ENCODE results near the gene KRT79.
"Not testable (repeated sequence)": the region's sequence is repeated elsewhere in the genome, so short reads cannot be mapped to it uniquely, and the experiment has no call there.

Gene KRT79

GRCh38 chr12:52860102-52860823 is 26.2 kb upstream of the KRT79 start:
- no peak for DNase-seq

DNA sequence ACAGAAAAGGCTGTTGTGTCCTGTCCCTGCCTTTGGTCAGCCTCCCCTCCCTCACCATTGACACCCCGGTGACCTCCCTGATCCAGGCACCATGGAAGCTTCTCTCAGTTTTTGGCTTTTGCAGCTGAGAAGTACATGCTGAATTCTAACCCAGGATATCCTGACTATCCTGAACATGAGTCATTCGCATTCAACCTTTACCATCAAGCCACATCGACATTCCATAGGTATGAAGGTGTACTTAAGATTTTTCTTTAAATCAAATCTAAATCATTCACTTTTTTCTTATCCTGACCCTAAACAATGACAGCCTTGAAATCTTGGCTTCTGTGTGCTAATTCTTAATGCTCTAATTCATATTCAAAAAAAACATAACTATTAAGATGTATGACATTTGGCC is 23.4 kb upstream of the KRT79 start:
- DNase-seq = no peak

DNA sequence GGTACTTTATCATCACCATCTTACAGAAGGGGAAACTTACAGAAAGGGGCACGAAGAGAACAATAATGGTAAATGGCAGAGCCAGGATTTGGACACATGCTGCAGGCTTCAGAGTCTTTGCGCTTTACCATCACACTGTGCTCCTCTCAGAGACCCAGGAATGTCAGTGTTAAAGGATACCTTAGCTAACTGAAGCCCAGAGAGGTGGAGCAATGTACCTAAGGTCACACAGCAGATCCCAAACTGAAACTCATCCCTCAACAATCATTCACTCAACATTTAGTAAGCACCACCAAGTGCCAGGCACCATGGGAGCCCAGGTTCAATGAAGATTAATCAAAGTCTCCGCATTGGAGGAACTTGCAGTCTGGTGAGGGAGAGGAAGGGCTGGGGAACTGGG is 22.7 kb upstream of the KRT79 start:
- no peak for DNase-seq

DNA sequence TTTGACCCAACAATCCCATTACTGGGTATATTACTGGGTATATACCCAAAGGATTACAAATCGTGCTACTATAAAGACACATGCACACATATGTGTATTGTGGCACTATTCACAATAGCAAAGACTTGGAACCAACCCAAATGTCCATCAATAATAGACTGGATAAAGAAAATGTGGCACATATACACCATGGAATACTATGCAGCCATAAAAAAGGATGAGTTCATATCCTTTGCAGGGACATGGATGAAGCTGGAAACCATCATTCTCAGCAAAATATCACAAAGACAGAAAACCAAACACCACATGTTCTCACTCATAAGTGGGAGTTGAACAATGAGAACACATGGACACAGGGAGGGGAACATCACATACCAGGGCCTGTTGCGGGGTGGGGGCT is 22.0 kb upstream of the KRT79 start:
- DNase-seq = not testable (repeated sequence)

DNA sequence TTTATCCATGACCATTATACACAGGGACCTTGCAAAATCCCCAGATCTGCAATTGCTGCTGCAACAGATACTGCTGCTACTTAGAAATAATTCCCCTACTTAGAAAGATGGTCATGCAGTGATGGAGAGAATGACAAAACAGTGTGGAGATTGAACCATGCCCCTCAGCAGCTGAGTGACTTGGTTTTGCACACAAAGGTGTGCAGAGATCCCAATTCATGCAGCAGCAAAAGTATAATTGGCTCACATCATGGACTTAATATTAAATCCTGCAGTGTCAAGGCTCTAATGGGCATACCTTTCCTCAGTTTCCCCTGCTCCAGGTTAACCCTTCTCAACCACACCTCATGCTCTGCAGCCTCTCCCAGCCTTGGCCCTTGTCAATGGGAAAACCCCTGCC is 17.7 kb upstream of the KRT79 start:
- DNase-seq = no peak

- no peak for DNase-seq
Observed at GRCh38 chr12:52850681-52851080, 16.6 kb upstream of the KRT79 start.

- DNase-seq = no peak
Observed at GRCh38 chr12:52849511-52849910, 15.4 kb upstream of the KRT79 start.

DNA sequence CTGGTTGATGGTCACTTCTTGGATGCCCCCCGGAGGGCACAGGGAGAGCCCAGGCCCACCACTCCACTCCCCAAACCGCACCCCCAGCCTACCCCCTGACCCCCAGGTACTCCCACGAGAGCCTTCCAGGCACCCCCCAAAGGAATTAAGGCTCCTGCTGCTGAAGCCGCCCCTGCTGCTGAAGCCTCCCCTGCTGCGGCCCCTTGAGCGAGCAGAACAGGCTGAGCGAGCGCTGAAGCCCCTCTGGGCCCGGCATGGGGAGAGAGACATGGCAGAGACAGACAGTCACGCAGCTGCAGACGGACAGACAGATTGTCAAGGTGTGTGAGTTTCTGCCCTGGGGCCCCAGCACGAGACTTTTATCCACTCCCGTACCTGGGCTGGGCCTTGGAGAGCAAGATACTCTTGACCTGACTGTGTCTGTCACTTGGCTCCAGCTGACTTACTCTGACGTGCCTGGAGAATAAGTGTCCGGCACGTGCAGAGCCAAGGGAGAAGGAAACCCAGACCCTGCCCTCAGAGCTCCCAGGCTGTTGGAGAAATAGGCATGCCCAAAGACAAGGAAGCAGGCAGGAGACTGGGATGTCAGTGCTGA is 14.6 kb upstream of the KRT79 start, which contains the start of gene KRT78:
Gene KRT78 (minus strand): TSS at position 334 of the 595 bp plus-strand sequence. CDS start 64 bp downstream, at position 270.
- no peak for DNase-seq

- no peak for DNase-seq
Observed at GRCh38 chr12:52847335-52848102, 13.4 kb upstream of the KRT79 start.

GRCh38 chr12:52846356-52846970 is 12.4 kb upstream of the KRT79 start:
- no peak for DNase-seq

DNA sequence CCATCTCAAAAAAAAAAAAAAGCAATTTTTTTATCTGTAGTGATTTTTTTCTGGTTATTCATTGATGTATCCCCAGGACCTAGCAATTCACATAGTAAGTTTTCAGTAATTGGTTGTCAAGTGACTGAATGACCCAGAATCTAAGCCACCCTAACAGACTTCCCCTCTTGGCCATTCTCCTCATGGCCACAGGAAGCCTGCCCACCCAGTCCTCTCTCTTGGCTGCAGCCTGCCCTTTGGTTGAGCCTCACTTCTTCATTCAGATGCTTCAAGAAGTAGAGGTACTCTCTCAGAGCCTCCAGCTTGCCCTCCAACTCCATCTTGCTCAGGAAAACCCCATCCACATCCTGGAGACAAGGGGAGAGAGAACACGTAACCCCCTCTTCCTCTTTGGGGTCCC is 11.8 kb upstream of the KRT79 start:
- no peak for DNase-seq

GRCh38 chr12:52844386-52844785 is 10.3 kb upstream of the KRT79 start:
- DNase-seq = no peak

GRCh38 chr12:52839436-52840105 is 5.5 kb upstream of the KRT79 start:
- no peak for DNase-seq

GRCh38 chr12:52838609-52839435 is 4.7 kb upstream of the KRT79 start:
- no peak for DNase-seq

- DNase-seq = no peak
Observed at GRCh38 chr12:52837781-52838608, 3.9 kb upstream of the KRT79 start.

DNA sequence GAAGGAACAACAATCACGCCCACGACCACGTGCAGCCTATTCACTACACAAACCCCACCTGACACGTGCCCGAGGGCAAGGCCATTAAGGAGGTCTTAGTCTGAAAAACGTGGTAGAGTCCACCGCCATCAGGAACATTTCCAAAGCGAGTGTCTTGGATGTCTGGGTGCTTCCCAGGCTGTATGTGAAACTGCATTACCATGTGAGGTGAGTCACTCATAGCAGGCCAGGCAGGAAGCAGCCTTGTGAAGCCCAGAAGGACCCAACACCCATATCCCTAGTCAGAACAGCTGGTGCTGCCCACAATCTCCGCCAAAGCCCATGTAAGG is 3.3 kb upstream of the KRT79 start:
- DNase-seq = no peak

DNA sequence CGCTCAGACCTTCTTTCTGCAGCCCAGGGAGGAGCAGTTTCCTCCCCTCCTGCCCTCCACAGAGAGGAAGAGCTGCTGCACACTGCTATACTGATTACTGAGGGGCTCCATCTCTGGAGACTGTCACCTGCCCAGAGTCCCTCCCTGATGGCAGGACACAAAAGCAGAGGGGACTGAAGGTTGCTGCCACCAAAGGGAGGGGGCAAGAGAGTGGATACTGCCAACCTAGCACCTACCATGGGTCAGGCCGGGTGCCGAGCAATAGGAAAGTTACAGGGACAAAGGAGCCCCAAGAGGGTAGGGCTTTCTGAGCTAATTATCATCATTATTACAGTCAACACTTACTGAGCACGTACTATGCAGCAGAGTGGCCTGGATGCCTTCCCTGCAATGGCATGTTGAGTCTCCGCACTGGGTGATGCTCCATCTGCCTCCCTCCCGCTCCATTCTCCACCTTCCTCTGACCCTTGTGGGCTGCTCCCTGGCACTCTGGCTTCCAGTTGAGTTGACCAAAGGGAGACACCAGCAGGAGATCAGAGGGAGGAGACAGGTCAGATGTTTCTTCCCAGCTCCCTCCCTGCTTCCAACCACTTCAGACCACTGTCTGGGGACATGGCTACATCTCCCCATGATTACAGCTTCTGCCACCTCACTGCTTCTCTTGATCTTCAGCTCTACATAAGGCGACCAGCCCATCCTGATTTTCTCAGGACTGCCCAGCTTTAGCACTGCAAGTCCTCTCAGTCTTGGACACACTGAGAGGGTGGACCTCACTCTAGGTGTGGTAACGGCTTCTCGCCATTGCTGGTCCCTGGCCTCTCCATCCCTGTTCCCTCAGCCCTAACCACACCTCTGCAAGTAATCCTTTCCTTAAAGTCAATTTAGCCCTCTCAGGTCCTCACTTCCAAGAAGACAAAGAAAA is 2.6 kb upstream of the KRT79 start:
- no peak for DNase-seq

DNA sequence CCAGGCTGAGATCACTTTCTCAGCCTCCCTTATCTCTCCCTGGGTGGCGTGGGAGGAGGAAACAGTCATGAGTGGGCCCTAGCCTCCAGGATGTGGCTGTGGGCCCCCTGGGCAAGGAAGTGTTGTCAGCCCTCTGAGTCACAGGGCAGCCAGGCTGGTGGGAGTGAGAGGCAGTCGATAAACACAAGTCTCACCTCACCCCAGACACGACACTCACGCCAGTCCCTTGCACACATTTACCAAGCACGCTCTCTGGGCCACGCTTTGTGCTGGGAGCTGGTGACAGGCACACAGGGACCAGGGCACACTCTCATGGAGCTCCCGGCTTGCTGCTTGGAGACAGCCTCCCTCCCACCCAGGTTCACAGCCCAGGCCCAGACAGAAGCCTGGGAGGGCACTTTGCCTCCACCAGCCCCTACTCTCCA is 1.9 kb upstream of the KRT79 start:
- DNase-seq = no peak

- DNase-seq = no peak
Observed at GRCh38 chr12:52835271-52836041, 1.3 kb upstream of the KRT79 start.

DNA sequence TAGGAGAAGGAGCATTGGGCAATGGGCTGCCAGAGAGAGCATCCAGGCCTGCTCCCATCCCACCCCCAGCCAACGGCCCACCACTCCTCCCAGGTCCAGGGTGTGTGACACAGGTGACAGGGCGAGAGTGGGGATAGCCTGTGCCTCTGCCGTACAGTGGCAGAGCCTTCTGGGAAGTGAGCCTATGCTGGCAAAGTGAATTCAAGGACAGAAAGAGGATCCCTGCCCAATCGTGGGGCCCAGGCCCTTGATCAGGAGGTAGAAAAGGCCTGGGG is 553 bp upstream of the KRT79 start:
- DNase-seq = no peak

Measured in T1000 (cell line).